NCI-H526 (cell line): ENCODE data around the gene TMEM101.
"Not testable (repeated sequence)": the region's sequence is repeated elsewhere in the genome, so short reads cannot be mapped to it uniquely, and the experiment has no call there.

Source experiments
- DNase-seq, 2 experiments: peaks; one replicate each; lab custom pipeline; 2025; lab: John Stamatoyannopoulos, UW

TMEM101 gene

DNA sequence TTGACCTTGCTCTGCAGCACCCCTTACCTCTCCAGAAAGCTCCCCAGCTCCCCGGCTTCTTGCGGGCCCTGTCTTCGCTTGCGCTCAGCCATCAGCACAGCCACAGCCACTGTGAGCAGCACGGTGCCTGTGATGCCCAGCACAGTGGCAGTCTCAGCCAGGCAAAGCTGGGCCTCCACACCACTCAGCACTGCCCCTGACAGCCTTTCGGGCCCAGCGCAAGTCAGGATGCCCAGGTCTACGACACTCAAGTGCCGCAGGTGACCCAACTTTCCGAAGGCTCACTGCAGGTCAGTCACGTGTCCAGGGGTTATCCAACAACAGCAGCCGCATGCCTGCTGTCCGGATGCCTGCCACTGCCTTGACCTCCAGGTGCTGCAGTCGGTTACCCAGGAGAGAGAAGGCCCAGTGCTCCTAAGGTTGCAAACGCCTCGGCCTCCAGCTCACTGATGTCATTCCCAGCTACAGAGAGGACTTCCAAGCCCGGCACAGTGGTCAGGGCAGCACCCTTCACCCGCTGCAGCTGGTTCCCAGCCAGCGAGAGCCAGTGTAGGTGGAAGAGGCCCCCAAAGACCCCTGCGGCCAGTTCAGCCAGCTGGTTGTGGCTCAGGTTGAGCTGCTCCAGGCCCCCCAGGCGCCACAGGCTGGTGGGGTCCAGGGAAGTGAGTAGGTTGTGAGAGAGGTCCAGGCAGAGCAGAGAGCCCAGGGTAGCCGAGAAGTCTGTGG, 8.9 kb upstream of the TMEM101 start:
- DNase-seq, result no peak

DNA sequence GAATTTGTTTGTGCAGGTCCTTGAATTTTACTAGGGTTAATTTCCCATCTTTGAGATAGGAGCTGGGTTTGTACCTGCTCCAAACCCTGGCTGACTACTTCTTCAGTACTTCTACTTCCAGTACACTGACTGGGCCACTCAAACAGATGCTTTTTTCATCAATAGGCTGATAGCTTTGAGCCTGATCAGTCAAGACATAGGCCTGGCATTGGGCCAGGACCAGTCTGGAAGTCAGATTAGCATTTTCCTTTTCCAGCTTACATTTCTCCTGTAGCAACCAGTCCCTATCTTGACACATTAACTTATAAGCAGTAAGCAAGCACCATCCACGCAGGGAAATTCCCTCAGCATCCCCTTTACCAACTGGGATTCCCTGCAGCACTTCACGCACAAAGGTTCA, 7.5 kb upstream of the TMEM101 start:
- DNase-seq, result no peak

DNA sequence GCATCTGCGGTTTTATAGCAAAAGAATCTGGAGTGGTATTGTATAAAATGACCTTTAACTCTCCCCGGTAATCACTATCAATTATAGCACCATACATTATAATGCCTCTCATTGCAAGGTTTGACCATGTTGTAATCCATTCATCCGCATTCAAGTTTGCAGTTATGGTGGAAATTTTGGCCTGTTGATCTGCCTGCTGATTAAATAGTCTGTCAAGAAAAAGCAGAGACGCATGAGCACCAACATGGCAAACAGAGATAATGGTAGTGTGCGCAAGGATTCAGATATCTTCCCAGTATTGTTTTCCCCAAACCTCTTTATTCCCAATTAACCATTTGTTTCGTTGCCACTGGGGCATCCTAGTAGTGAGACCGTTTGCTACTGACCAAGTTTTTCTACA, 6.5 kb upstream of the TMEM101 start:
- DNase-seq, result not testable (repeated sequence)

DNA sequence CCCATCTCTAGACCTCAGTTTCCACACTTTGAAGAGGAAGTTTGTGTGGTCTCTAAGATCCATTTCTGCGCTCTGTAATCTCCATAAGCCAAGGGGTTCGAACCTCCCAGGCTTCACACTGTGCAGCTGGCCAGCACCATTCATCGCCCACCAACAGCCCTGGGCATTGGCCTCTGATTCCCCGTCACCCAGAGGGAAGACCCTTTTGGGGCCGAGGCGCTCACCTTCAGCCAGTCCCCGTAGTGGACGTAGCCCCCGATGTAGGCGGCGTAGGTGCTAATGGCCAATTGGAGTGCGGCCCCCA, 678 bp downstream of the TMEM101 start:
- no peak for DNase-seq

DNA sequence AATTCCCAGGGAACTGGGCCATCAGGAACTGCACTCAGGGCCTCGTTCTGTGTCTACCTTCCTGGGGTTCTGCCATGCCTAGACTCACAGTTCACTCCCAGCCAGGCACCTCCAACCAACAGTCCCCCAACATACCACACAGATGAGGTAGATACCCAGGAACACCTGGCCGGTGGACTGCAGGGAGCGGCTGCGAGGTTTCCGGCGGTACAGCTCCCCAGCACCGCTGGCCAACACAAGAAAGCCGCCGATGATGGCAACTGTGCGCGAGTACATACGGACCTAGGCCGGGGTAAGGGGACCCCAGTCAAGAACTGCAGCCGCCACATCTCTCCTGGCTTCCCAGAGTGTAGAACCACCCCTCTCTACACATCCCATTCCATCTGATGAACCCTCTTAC, 1.9 kb downstream of the TMEM101 start:
- no peak for DNase-seq

DNA sequence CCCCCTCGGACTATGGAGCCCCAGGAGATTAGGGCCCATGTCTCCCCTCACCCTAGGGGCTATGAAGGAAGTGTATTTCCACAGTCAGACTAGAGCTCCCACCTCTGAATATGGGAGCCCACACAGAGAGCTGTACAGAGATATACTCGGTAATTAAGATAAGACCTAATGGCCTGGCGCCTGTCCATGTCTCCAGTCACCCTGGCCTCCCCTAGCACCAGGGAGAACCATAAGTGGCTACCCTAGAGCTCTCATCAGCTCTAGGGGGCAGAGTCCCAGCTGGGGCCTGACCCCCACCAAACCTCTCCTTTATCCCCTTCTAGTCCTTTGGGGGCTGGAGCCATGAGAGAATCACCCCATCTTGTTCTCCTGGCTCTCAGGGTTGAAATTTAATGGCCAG, 2.4 kb downstream of the TMEM101 start:
- no peak for DNase-seq

DNA sequence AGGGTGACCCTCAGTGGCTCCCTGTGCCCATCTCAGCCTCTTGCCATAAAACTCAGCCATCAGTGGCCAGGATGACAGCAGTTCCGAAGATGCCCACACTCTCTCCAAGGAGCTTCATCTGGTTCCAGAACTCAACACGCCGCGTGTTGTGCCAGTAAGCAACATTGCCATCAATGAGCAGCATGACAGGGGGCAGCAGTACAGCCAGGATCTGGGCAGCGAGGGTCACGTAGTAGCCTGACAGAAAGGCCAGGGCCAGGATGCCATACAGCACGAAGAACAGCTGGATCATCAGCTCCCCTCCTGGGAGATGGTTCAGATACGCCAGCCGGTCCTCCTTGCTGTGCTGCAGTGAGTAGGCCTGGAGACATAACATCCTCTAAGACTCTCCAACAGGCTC, 2.9 kb downstream of the TMEM101 start:
- DNase-seq, result no peak

DNA sequence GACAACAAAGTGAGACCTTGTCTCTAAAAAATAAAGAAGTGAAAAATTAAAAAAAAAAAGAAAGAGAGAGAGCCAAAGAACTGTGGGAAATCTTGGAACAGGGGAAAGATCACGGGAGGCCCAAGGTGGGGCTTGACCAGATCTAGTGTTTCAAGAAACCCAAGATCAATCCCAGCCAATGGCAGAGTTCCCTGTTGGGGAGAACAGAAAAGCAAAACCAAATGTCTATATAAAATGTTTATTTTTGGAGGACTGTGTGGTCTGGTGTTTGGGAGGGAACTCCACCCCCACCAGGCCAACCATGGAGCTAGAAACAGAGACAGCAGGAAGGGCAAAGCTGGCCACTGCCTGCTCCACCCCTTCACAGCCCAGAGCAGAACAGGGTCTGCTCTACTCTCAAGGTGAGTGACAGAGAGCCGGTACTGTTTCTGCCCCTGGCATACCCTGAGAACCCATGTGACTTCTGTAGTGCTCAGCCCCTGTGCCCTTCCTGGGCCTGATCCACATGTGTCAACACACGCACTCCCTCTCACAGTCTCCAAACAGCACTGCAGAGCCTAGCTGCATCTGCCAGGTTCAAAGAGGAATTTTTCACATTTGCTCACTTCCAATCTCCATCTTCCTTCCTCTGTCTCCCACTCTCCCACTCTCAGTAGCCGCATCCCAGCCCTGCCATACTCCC, 3.7 kb downstream of the TMEM101 start:
- DNase-seq, result no peak

DNA sequence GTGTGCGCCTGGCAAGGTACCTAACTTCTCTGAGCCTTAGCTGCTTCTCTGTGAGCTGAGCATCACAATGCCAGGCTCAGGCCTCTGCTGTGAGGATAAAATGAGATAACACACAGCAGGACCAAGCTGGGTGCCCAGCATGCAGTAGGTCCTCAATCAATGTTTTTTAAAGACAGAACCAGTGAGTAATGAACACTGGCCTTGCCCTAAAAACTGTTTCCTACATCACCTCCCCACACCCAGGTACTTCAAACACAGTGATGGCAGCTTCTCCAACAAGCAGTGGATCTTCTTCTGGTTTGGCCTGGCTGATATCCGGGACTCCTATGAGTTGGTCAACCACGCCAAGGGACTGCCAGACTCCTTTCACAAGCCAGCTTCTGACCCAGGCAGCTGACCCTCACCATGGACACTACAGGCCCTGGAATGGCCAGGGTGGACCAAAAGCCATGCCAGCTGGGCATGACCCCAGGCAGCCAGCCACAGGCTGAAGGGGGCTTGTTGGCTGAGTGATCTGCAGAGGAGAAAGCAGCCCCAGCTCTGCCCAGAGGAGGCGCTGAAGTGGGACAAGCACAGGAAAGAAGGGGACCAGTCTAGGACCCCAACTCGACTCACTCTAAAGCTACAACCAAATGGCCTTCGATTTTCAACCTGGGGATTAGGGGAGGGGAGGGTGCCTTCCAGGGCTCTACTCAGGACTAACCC, 6.4 kb downstream of the TMEM101 start:
- DNase-seq, result no peak

DNA sequence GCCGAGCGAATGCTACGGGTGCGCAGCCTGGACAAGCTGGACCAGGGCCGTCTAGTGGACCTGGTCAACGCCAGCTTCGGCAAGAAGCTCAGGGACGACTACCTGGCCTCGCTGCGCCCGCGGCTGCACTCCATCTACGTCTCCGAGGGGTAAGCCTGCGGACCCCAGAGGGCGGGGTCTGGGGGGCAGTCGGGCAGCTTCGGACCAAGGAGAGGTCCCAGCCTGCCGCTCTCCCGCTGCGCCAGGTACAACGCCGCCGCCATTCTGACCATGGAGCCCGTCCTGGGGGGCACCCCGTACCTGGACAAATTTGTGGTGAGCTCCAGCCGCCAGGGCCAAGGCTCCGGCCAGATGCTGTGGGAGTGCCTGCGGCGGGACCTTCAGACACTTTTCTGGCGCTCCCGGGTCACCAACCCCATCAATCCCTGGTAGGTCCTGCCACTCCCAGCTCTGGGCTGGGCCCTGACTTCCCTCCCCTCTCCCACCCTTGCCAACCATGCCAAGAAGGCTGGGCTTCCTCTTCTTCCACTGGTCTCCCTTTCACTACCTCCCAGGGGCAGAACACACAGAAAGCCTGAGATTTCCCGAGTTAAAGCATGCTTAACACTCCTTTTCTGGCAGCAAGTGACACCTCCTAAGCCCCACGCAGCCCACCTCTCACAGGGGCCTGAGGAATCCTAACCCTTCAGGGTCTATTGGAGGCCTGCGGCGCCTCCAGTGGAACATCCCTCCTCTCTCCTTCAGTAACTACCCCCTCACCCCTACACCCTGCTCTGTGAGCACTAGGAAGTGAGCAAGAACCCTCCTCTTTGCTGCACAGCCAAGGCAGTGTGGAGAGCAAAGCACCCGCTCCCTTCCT, 7.2 kb downstream of the TMEM101 start:
- no peak for DNase-seq

DNA sequence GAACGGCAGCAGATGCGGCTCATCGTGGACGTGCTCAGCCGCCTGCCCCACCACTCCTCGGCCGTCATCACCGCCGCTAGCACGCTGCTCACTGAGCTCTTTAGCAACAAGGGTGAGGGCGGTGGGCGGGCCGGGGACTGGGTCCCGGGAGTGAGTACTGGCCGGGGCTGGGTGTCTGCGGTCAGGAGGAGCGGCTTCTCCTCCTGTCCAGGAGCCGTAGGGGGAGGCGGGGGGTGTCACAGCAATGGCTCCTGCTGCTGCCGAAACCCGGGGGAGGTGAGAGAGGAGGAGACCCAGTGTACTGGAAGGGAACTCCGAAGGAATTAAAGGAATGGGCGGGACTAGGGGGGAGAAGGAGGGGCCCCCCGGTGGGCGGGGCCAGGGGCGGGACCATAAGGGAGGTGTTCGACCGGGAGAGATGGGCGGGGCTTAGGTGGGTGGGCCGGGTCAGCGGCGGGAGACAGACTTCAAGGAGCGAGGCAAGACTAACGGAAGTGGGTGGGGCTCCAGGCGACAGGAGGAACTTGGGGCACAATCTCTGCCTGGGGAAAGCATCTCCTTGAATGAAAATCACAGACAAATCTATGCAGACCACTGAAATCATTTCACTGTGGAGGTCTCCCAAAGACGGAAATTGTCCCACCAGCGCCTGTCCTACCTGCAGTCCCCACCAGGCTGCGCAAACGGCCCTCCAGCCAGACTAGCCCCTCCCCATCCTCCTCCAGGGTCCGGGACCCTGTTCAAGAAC, 8.0 kb downstream of the TMEM101 start:
- peak; percentile 90 to 98 for DNase-seq

DNA sequence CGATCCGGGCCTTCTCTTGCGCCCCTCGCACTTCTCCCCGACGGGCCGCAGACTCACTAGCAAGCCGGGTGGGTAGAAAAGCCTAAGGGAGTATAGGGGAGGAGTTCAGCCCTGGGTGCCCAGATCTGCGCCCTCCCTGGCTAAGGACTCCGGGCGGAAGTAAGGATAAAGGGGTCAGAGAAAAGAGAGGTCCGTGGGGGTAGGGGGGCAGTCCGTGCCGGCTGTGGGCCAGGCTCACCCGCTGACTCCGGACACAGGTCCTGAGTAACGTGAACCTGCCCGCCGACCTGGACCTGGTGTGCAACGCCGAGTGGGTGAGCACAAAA, 8.5 kb downstream of the TMEM101 start:
- DNase-seq, result peak in 1 of 2 experiments; percentile 72

DNA sequence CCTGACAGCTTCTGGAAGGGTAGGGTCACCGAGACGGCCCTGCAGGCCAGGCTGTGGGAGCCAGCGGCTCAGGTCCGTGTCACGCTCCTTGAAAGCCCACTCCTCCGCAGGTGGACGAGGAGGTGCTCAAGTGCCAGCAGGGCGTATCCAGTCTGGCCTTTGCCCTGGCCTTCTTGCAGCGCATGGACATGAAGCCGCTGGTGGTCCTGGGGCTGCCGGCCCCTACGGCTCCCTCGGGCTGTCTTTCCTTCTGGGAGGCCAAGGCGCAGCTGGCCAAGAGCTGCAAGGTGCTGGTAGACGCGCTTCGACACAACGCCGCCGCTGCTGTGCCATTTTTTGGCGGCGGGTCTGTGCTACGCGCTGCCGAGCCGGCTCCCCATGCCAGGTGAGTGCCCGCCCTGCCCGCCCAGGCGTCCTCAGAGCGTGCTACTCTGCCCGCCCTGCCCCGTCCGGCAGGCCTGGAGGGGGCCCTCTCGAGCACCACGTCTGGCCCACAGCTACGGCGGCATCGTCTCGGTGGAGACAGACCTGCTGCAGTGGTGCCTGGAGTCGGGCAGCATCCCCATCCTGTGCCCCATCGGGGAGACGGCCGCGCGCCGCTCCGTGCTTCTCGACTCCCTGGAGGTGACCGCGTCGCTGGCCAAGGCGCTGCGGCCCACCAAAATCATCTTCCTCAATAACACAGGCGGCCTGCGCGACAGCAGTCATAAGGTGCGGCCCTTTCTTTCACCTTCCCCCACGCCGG, 9.1 kb downstream of the TMEM101 start:
- peak in 1 of 2 experiments; percentile 82 for DNase-seq

DNA sequence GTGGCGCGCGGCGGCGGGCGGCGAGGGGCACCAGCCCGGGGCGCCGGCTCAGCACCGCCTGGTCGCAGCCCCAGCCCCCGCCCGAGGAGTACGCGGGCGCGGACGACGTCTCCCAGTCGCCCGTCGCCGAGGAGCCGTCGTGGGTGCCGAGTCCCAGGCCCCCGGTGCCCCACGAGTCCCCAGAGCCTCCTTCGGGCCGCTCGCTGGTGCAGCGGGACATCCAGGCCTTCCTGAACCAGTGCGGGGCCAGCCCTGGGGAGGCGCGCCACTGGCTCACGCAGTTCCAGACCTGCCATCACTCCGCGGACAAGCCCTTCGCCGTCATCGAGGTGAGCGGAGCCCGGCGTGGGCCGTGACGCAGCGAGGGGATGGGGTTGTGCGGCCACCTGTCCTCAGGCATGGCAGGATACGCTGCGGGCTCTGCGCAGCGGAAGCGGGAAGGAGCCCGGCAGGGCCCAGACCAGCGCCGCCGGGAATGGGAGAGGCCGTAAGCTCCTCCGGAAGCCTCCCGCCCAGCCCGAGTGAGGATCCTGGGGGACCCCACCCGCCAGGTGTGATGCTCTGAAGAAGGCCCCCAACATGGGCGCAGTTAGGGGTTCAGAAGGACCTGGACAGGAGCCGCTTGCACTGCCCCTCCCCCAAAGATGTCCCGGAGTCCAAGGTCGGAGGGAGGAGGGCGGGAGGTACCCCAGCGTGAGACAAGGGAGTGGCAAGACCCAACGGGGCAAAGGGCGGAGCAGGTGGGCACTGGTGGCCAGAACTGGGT, 9.8 kb downstream of the TMEM101 start:
- peak in 1 of 2 experiments; percentile 52 for DNase-seq

DNA sequence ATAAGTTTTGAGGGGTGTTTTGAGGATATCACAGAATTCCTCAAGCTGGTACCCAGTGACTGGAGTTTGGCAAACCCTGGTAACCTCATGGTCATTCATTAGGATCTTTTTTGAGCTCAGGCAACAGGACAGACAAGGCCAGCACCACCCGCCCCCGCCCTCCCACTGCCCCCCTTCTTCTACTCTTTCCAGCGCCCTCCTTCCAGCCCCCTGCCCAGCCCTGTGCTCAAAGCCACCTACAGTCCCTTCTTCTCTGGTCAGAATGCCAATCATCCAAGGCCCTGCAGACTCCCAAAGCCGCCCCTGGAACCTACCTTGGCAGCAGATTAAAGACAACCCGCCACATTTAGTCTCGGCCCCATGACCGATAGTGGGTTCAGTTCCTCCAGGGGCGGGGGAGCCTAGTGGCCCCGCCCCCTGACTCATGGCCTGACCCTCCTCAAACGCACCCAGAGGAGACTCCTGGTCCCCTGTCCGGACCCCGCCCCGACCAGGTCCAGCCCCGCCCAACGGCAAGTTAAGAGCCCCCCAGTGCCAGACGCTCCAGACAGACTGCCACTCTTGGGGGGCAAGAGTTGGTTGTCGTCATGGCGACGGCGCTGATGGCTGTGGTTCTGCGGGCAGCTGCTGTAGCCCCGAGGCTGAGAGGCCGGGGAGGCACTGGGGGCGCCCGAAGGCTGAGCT, 10.5 kb downstream of the TMEM101 start, which contains the start of gene NAGS:
Gene NAGS, plus strand, starts transcription at position 546 of the 684 bp plus-strand sequence. Its CDS starts 42 bp downstream, at position 588.
- peak in 1 of 2 experiments; percentile 55 for DNase-seq

DNA sequence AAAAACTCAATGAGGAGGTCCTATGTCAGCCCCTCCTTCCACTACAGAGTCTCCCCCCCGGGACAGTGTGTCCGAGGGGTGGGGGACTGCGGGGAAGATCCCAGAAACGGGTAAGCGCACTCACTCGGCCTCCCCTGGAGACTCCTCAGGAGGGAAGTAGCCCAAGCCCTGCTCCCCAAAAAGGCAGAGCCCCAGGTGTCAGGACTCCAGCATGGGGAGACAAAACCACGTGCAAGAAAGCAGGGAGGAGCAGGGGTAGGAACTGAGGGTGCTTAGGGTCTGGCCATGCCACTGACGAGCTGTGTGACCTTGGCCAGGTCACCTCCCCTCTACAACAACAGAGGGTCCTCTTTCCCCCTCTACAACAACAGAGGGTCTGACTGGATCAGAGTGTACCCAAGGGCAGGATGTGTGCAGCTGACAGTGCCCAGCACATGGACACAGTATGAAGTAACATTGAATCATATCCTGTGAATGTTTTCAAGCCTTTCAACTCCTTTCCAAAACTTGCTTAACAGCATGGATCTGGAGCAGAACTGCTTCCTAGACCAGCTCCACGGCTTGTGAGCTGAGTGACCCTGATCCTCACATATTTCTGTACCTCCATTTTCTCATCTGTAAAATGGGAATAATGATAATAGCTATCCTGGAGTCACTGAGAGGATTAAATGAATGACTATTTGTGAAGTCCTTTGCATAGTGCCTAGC, 12.5 kb downstream of the TMEM101 start:
- DNase-seq, result no peak

DNA sequence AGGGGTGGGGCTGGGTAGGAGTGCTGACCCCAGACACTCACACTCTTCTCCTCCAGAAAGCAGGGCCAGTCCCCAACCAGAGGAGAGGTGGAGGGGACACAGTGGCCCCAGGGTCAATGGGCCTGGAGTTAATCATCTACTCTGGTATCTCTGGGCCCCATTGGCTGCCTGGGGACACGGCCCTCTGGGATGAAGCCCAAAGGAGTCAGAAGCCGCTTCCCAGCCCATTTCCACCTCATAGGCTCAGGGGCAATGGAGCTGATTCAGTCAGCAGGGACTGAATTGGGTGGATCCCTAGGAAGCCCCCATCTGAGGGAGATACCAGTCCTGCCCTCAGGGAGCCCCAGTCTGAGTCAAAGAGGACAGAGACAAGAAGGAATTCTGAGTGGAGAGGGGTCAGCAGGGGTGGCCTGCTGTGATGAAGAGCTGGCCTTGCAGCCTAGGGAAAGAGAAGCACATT, 13.3 kb downstream of the TMEM101 start:
- DNase-seq, result no peak

DNA sequence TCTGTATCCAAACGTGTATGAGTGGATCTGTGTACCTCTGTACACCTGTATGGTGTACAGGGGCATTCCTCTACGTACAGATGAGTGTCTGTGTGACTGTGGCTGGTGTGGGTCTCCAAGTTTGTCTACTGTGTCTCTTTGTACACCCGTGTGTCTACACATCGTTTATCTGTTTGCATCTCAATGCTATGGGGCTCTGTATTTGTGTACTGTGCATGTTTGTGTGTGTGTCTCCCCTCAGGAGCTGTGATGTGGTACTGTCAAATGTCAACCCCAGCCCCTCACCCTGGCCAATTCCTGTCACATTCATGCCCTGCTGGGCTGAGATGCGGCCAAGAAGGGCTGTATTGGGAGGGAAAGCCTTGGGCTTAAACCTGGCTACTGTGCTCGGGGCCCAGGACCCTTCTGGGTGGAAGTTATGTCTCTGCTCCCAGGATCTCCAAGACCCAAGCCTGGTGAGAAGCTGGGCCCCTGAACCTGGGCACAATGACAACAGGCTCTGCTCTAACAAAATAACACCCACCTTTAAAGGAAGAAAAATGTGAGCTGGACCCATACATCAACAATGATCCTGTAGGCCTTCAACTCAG, 13.8 kb downstream of the TMEM101 start:
- DNase-seq, result no peak
